ENCODE results near the gene NTNG2. TPM values are rescaled to one million over a fixed set of nuclear protein-coding genes. Genes with fewer than 3 reads are reported as not detected.
"Not testable (repeated sequence)": the region's sequence is repeated elsewhere in the genome, so short reads cannot be mapped to it uniquely, and the experiment has no call there.

The NTNG2 gene
- total RNA-seq, 2 donors from 2014 or later, result 1.3 TPM

- TF ChIP-seq, protein P1, sequence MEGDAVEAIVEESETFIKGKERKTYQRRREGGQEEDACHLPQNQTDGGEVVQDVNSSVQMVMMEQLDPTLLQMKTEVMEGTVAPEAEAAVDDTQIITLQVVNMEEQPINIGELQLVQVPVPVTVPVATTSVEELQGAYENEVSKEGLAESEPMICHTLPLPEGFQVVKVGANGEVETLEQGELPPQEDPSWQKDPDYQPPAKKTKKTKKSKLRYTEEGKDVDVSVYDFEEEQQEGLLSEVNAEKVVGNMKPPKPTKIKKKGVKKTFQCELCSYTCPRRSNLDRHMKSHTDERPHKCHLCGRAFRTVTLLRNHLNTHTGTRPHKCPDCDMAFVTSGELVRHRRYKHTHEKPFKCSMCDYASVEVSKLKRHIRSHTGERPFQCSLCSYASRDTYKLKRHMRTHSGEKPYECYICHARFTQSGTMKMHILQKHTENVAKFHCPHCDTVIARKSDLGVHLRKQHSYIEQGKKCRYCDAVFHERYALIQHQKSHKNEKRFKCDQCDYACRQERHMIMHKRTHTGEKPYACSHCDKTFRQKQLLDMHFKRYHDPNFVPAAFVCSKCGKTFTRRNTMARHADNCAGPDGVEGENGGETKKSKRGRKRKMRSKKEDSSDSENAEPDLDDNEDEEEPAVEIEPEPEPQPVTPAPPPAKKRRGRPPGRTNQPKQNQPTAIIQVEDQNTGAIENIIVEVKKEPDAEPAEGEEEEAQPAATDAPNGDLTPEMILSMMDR (conservative IDR thresholded peaks at IDR 0.05), result no peak
- Histone ChIP-seq H3K9me3 (ENCODE audit: control insufficient read depth, low read length) (no peaks in the 10 kb centered on the region), H3K27me3 (ENCODE audit: control insufficient read depth, insufficient read depth, low read length, poor library complexity, severe bottlenecking) (no peaks in the 10 kb centered on the region), H3K27ac (ENCODE audit: low read depth, low read length) (no peak overlapping the region), H3K36me3 (ENCODE audit: control insufficient read depth, insufficient read depth, low read length) (no peaks in the 10 kb centered on the region), H3K9ac (ENCODE audit: extremely low read depth, low read length, poor library complexity, severe bottlenecking) (no peak overlapping the region), H3K4me3 (ENCODE audit: low read length) (no peak overlapping the region), H3K4me1 (ENCODE audit: control insufficient read depth, insufficient read depth, low read length) (no peaks in the 10 kb centered on the region)
- Mint-ChIP-seq H3K9me3 (no peaks in the 10 kb centered on the region), H3K36me3 (ENCODE audit: low read depth) (no peaks in the 10 kb centered on the region), H3K4me1 (peaks cover 19% of the 10 kb centered on the region), H3K27ac (no peak overlapping the region), H3K27me3 (ENCODE audit: insufficient read depth) (peaks cover 7% of the 10 kb centered on the region), H3K4me3 (no peak overlapping the region)
- DNase-seq, result no peak
- WGBS, 2 experiments (ENCODE audit: insufficient coverage in 1 of 2, insufficient read length in 1 of 2), result 92% methylated on average over 12 to 15 of the region's 15 CpGs
Observed at GRCh38 chr9:132127888-132128534, 33.8 kb upstream of the NTNG2 start.

DNA sequence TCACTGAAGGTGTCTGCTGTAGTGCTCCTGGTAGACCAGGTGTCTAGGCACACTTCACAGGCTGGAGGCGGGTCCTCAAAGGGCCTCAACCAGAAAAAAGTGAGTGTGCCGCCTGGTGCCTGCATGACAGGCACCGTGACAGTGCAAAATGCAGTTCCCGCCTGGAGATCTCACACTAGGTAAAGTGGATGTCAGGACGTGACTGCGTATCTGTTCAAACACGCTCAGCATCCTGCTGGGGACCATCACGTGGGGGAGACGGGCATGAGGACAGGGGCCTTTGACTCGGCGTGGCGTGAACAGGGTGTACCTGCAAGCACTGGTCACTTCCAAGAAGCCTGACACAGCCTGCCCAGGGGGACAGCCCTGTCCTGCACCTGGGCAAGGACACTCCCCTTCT, 32.3 kb upstream of the NTNG2 start:
- peaks cover 7% of the 10 kb centered on the region for H3K27me3 Mint-ChIP-seq (ENCODE audit: insufficient read depth)
- no peaks in the 10 kb centered on the region for H3K27me3 ChIP-seq (ENCODE audit: control insufficient read depth, insufficient read depth, low read length, poor library complexity, severe bottlenecking)
- no peak overlapping the region for H3K27ac Mint-ChIP-seq
- no peak overlapping the region for H3K4me3 Mint-ChIP-seq
- H3K4me1 Mint-ChIP-seq, result peaks cover 19% of the 10 kb centered on the region
- TF ChIP-seq, protein P1 (conservative IDR thresholded peaks at IDR 0.05), result no peak
- H3K9me3 ChIP-seq (ENCODE audit: control insufficient read depth, low read length), result no peaks in the 10 kb centered on the region
- DNase-seq, result no peak
- no peaks in the 10 kb centered on the region for H3K36me3 Mint-ChIP-seq (ENCODE audit: low read depth)
- H3K27ac ChIP-seq (ENCODE audit: low read depth, low read length), result no peak overlapping the region
- no peaks in the 10 kb centered on the region for H3K9me3 Mint-ChIP-seq
- no peaks in the 10 kb centered on the region for H3K4me1 ChIP-seq (ENCODE audit: control insufficient read depth, insufficient read depth, low read length)
- no peaks in the 10 kb centered on the region for H3K36me3 ChIP-seq (ENCODE audit: control insufficient read depth, insufficient read depth, low read length)
- no peak overlapping the region for H3K9ac ChIP-seq (ENCODE audit: extremely low read depth, low read length, poor library complexity, severe bottlenecking)
- WGBS, 2 experiments (ENCODE audit: insufficient coverage in 1 of 2, insufficient read length in 1 of 2), result 90 to 93% methylated on average over 11 to 12 of the region's 12 CpGs
- no peak overlapping the region for H3K4me3 ChIP-seq (ENCODE audit: low read length)

GRCh38 chr9:132134085-132134484, 27.8 kb upstream of the NTNG2 start:
- not testable (repeated sequence) for H3K36me3 Mint-ChIP-seq (ENCODE audit: low read depth); H3K4me1 ChIP-seq (ENCODE audit: control insufficient read depth, insufficient read depth, low read length); H3K4me3 ChIP-seq (ENCODE audit: low read length); H3K27me3 ChIP-seq (ENCODE audit: control insufficient read depth, insufficient read depth, low read length, poor library complexity, severe bottlenecking); H3K9me3 Mint-ChIP-seq; DNase-seq; H3K27ac Mint-ChIP-seq; H3K27me3 Mint-ChIP-seq (ENCODE audit: insufficient read depth); H3K36me3 ChIP-seq (ENCODE audit: control insufficient read depth, insufficient read depth, low read length); H3K9ac ChIP-seq (ENCODE audit: extremely low read depth, low read length, poor library complexity, severe bottlenecking); H3K27ac ChIP-seq (ENCODE audit: low read depth, low read length); H3K9me3 ChIP-seq (ENCODE audit: control insufficient read depth, low read length); H3K4me1 Mint-ChIP-seq; H3K4me3 Mint-ChIP-seq
- 74 to 75% methylated on average over 5 of the region's 5 CpGs for WGBS, 2 experiments (ENCODE audit: insufficient coverage in 1 of 2, insufficient read length in 1 of 2)

DNA sequence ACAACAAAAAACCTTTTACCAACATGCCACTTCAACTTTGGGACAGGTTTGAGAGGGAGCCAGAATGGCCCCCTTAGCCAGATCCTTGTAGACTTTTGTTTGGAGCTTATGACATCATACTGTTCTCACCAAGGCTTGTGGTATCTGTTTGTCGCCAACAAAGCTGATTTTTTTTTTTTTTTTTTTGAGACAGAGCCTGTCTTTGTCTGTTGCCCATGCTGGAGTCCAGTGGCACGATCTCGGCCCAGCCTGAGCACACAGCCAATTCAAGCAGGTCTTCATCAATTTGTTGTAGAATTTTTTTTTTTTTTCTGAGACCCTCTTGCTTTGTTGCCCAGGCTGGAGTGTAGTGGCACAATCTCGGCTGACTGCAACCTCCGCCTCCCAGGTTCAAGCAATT, 26.4 kb upstream of the NTNG2 start:
- Histone ChIP-seq H3K36me3 (ENCODE audit: control insufficient read depth, insufficient read depth, low read length) (no peaks in the 10 kb centered on the region), H3K9me3 (ENCODE audit: control insufficient read depth, low read length) (no peaks in the 10 kb centered on the region), H3K9ac (ENCODE audit: extremely low read depth, low read length, poor library complexity, severe bottlenecking) (no peak overlapping the region), H3K27ac (ENCODE audit: low read depth, low read length) (no peak overlapping the region), H3K4me3 (ENCODE audit: low read length) (no peak overlapping the region), H3K4me1 (ENCODE audit: control insufficient read depth, insufficient read depth, low read length) (peaks cover 6% of the 10 kb centered on the region), H3K27me3 (ENCODE audit: control insufficient read depth, insufficient read depth, low read length, poor library complexity, severe bottlenecking) (no peaks in the 10 kb centered on the region)
- Mint-ChIP-seq H3K36me3 (ENCODE audit: low read depth) (no peaks in the 10 kb centered on the region), H3K4me1 (no peaks in the 10 kb centered on the region), H3K4me3 (no peak overlapping the region), H3K27ac (no peak overlapping the region), H3K9me3 (no peaks in the 10 kb centered on the region), H3K27me3 (ENCODE audit: insufficient read depth) (peaks cover 11% of the 10 kb centered on the region)
- TF ChIP-seq, protein P1 (conservative IDR thresholded peaks at IDR 0.05), result no peak
- 88 to 95% methylated on average over 1 to 5 of the region's 5 CpGs for WGBS, 2 experiments (ENCODE audit: insufficient coverage in 1 of 2, insufficient read length in 1 of 2)
- DNase-seq, result no peak

All from endodermal cell (in vitro differentiated cells).